ENCODE results near the gene SAMD8.
A peak's percentile ranks its signal among the peaks of the same experiment; 100 is the strongest.

The SAMD8 gene

GRCh38 chr10:75229971-75230370, 118.5 kb downstream of the SAMD8 start:
- DNase-seq, result no peak

GRCh38 chr10:75230600-75231038, 119.2 kb downstream of the SAMD8 start:
- DNase-seq, result peak; percentile 82 to 93 (median 89)
